ENCODE measurements around the gene ARHGAP6. TPM values are rescaled to one million over a fixed set of nuclear protein-coding genes. Genes with fewer than 3 reads are reported as not detected.

Gene ARHGAP6
- total and polyA plus RNA-seq, 9 of the 15 experiments (the other 6 are each of a cell fraction or from before 2014, with no cell fraction given): 12.5 to 63.6 (median 41.8) TPM

- TF ChIP-seq PATZ1 (CRISPR knock-in tag; IDR thresholded peaks at IDR 0.05; ENCODE audit: borderline replicate concordance): no peak
- no peak for TF ChIP-seq MLX (CRISPR knock-in tag; conservative IDR thresholded peaks at IDR 0.05)
- no peak for TF ChIP-seq ZFX (CRISPR knock-in tag; IDR thresholded peaks at IDR 0.05)
- TF ChIP-seq SFPQ (IDR thresholded peaks at IDR 0.05; ENCODE audit: low read depth, low read length): no peak
- TF ChIP-seq KLF6 (CRISPR knock-in tag; IDR thresholded peaks at IDR 0.05; ENCODE audit: borderline replicate concordance): no peak
- no peak for TF ChIP-seq HDAC2 (IDR thresholded peaks at IDR 0.05)
Measured at GRCh38 chrX:11555759-11556158, 110.0 kb downstream of the ARHGAP6 start (continued).
